Mucosa of stomach (tissue), 1 donor: ENCODE measurements around the gene DAPP1.
"Not testable (repeated sequence)": the region's sequence is repeated elsewhere in the genome, so short reads cannot be mapped to it uniquely, and the experiment has no call there.

Experiments used
- H3K27me3 ChIP-seq: one replicate; pipeline ENCODE4 v1.7.0; 2013; ENCODE audit warnings: mild to moderate bottlenecking, low read length; ENCODE audit not compliant: control insufficient read depth, insufficient read depth
- H3K36me3 ChIP-seq: one replicate; pipeline ENCODE4 v1.7.0; 2013; ENCODE audit warnings: low read length; ENCODE audit not compliant: control insufficient read depth, insufficient read depth
- H3K4me1 ChIP-seq: one replicate; pipeline ENCODE4 v1.7.0; 2013; ENCODE audit warnings: mild to moderate bottlenecking, low read length; ENCODE audit not compliant: control insufficient read depth, insufficient read depth
- H3K4me3 ChIP-seq: one replicate; pipeline ENCODE4 v1.7.0; 2013; ENCODE audit warnings: low read length
- H3K9ac ChIP-seq: one replicate; pipeline ENCODE4 v1.7.0; 2013; ENCODE audit warnings: mild to moderate bottlenecking, low read length, moderate library complexity
- H3K9me3 ChIP-seq: one replicate; pipeline ENCODE4 v1.7.0; 2013; ENCODE audit warnings: mild to moderate bottlenecking, low read length, moderate library complexity; ENCODE audit not compliant: control insufficient read depth
- donor health status: Pancreatic carcinoma.

Gene DAPP1

GRCh38 chr4:99816545-99817308 is at the start of gene DAPP1:
DAPP1 (plus strand) TSS chr4:99816827; CDS start chr4:99816914, 87 bp downstream.
- H3K4me1 ChIP-seq = peaks cover 21% of the 10 kb centered on the region
- no peaks in the 10 kb centered on the region for H3K9me3 ChIP-seq
- H3K27me3 ChIP-seq = no peaks in the 10 kb centered on the region
- H3K9ac ChIP-seq = peak within 1 kb of the TSS; percentile 68
- no peaks in the 10 kb centered on the region for H3K36me3 ChIP-seq
- H3K4me3 ChIP-seq = peak within 1 kb of the TSS; percentile 56

GRCh38 chr4:99770842-99771241 is 45.8 kb upstream of the DAPP1 start:
- not testable (repeated sequence) for H3K4me1 ChIP-seq, H3K36me3 ChIP-seq, H3K27me3 ChIP-seq, H3K9me3 ChIP-seq, H3K4me3 ChIP-seq, H3K9ac ChIP-seq

GRCh38 chr4:99783940-99784339 is 32.7 kb upstream of the DAPP1 start:
- no peaks in the 10 kb centered on the region for H3K4me1 ChIP-seq
- no peaks in the 10 kb centered on the region for H3K27me3 ChIP-seq
- H3K4me3 ChIP-seq = no peak overlapping the region
- no peak overlapping the region for H3K9ac ChIP-seq
- H3K9me3 ChIP-seq = no peaks in the 10 kb centered on the region
- no peaks in the 10 kb centered on the region for H3K36me3 ChIP-seq

GRCh38 chr4:99784842-99785241 is 31.8 kb upstream of the DAPP1 start:
- H3K27me3 ChIP-seq = no peaks in the 10 kb centered on the region
- no peak overlapping the region for H3K4me3 ChIP-seq
- no peaks in the 10 kb centered on the region for H3K4me1 ChIP-seq
- H3K9ac ChIP-seq = no peak overlapping the region
- H3K9me3 ChIP-seq = no peaks in the 10 kb centered on the region
- H3K36me3 ChIP-seq = no peaks in the 10 kb centered on the region

- Histone ChIP-seq H3K4me1 (peaks cover 6% of the 10 kb centered on the region), H3K36me3 (no peaks in the 10 kb centered on the region), H3K9ac (no peak overlapping the region), H3K4me3 (no peak overlapping the region), H3K27me3 (no peaks in the 10 kb centered on the region), H3K9me3 (no peaks in the 10 kb centered on the region)
Measured at GRCh38 chr4:99790796-99791617, 25.6 kb upstream of the DAPP1 start.

GRCh38 chr4:99800332-99801004 is 16.2 kb upstream of the DAPP1 start:
- Histone ChIP-seq H3K4me3 (no peak overlapping the region), H3K27me3 (no peaks in the 10 kb centered on the region), H3K36me3 (no peaks in the 10 kb centered on the region), H3K4me1 (no peaks in the 10 kb centered on the region), H3K9me3 (no peaks in the 10 kb centered on the region), H3K9ac (no peak overlapping the region)

GRCh38 chr4:99801005-99801699 is 15.5 kb upstream of the DAPP1 start:
- Histone ChIP-seq H3K4me3 (no peak overlapping the region), H3K27me3 (no peaks in the 10 kb centered on the region), H3K9me3 (no peaks in the 10 kb centered on the region), H3K36me3 (no peaks in the 10 kb centered on the region), H3K9ac (no peak overlapping the region), H3K4me1 (no peaks in the 10 kb centered on the region)

- H3K4me1 ChIP-seq = no peaks in the 10 kb centered on the region
- no peaks in the 10 kb centered on the region for H3K36me3 ChIP-seq
- no peak overlapping the region for H3K4me3 ChIP-seq
Measured at GRCh38 chr4:99803566-99804101, 13.0 kb upstream of the DAPP1 start.

GRCh38 chr4:99806545-99806944 is 10.1 kb upstream of the DAPP1 start:
- no peak overlapping the region for H3K4me3 ChIP-seq
- no peaks in the 10 kb centered on the region for H3K4me1 ChIP-seq
- no peak overlapping the region for H3K9ac ChIP-seq
- no peaks in the 10 kb centered on the region for H3K36me3 ChIP-seq
- H3K27me3 ChIP-seq = no peaks in the 10 kb centered on the region
- H3K9me3 ChIP-seq = no peaks in the 10 kb centered on the region

More at GRCh38 chr4:99803566-99804101, 13.0 kb upstream of the DAPP1 start:
- no peaks in the 10 kb centered on the region for H3K9me3 ChIP-seq
- no peaks in the 10 kb centered on the region for H3K27me3 ChIP-seq
- H3K9ac ChIP-seq = no peak overlapping the region

- H3K9ac ChIP-seq = no peak overlapping the region
- H3K4me3 ChIP-seq = no peak overlapping the region
- no peaks in the 10 kb centered on the region for H3K27me3 ChIP-seq
- H3K36me3 ChIP-seq = no peaks in the 10 kb centered on the region
- H3K9me3 ChIP-seq = no peaks in the 10 kb centered on the region
- H3K4me1 ChIP-seq = no peaks in the 10 kb centered on the region
Measured at GRCh38 chr4:99807666-99808065, 9.0 kb upstream of the DAPP1 start.

- no peaks in the 10 kb centered on the region for H3K36me3 ChIP-seq
- no peaks in the 10 kb centered on the region for H3K27me3 ChIP-seq
- no peak overlapping the region for H3K9ac ChIP-seq
- H3K4me1 ChIP-seq = no peaks in the 10 kb centered on the region
- no peak overlapping the region for H3K4me3 ChIP-seq
- H3K9me3 ChIP-seq = no peaks in the 10 kb centered on the region
Measured at GRCh38 chr4:99808260-99808857, 8.3 kb upstream of the DAPP1 start.
